GM10847 (cell line): ENCODE data around the gene MRPL48.

Experiments used
- POLR2A ChIP-seq: IDR thresholded peaks from 2 replicates; pipeline ENCODE4 v1.6.1; 2011; ENCODE audit not compliant: insufficient read length; ENCODE audit errors: extremely low read depth

Gene MRPL48

DNA sequence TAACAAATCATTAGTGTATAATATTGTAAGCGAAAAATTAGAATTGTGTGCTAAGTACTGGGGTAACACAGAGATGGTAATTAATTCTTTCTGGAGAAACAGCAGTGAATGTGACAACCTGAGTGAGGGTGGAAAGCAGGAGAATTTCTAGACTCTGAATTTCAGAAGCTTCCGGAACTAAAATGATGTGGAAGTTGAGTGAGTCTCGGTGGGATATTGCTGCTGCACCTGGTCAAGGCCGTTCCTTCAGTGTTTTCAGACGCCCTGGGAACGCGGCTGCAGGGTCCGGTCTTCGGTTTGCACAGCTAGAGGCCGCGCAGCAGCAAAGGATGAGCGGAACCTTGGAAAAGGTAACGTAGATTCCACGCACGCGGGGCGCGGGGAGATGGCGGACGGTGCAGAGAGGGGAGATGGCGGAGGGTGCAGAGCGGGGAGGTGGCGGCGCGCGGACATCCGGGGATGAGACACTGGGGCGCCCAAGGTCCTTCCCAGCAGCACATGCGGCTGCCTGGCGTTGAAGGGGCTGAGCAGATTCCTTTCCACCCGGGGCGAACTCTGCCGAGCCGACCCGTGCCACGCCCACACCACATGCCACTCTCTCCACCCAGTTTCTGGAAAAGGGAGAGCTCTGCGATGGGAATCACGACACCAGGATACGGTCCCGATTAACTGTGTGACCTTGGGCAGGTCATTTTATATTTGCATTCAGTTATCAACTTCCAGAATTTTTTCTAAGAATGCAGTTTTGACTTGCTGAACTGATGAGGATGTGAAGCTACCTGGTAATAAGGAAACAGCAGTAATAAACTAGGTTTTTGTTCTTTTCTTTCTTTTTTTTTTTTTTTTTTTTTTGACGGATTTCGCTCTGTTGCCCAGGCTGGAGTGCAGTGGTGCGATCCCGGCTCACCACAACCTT, at the start of gene MRPL48:
Gene MRPL48 (plus strand): TSS at position 232 of the 916 bp plus-strand sequence. CDS start 98 bp downstream, at position 330.
- TF ChIP-seq POLR2A, result peak; percentile 61

DNA sequence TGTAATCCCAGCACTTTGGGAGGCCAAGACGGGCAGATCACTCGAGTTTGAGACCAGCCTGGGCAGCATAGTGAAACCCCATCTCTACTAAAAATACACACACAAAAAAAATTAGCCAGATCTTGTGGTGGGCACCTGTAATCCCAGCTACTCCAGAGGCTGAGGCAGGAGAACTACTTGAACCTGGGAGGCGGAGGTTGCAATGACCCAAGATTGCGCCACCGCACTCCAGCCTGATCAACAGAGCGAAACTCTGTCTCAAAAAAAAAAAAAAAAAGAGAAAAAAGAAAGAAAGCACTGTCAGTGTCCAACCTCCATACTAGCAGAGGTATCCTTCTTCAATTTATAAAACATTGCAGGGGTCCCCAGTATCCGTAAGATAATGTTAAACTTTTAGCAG, 44.6 kb upstream of the MRPL48 start:
- TF ChIP-seq POLR2A, result no peak

GRCh38 chr11:73746701-73747100, 41.0 kb upstream of the MRPL48 start:
- TF ChIP-seq POLR2A, result no peak

- no peak for TF ChIP-seq POLR2A
Measured at GRCh38 chr11:73747762-73748161, 39.9 kb upstream of the MRPL48 start.

GRCh38 chr11:73748300-73748699, 39.4 kb upstream of the MRPL48 start:
- TF ChIP-seq POLR2A, result no peak

DNA sequence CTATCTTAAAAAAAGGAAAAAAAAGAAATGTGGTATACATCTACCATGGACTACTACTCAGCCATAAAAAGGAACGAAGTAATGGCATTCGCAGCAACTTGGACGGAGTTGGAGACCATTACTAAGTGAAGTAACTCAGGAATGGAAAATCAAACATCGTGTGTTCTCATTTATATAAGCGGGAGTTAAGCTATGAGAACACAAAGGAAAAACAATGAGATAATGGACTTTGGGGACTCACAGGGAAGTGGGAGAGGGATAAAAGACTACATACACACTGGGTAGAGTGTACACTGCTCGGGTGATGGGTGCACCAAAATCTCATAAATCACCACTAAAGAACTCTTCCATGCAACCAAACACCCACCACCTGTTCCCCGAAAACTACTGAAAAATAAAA, 38.6 kb upstream of the MRPL48 start:
- TF ChIP-seq POLR2A, result no peak

DNA sequence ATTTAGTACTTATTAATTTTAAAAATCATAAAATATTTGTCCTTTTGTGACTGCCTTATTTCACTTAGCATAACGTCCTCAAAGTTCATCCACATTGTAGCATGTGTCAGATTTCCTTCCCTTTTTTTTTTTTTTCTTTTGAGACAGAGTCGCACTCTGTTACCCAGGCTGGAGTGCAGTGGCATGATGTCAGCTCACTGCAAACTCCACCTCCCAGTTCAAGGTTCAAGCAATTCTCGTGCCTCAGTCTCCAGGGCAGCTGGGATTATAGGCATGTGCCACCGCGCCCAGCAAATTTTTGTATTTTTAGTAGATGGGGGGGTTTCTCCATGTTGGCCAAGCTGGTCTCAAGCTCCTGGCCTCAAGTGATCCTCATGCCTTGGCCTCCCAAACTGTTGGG, 37.4 kb upstream of the MRPL48 start:
- no peak for TF ChIP-seq POLR2A

GRCh38 chr11:73752216-73752867, 35.3 kb upstream of the MRPL48 start:
- TF ChIP-seq POLR2A, result no peak

DNA sequence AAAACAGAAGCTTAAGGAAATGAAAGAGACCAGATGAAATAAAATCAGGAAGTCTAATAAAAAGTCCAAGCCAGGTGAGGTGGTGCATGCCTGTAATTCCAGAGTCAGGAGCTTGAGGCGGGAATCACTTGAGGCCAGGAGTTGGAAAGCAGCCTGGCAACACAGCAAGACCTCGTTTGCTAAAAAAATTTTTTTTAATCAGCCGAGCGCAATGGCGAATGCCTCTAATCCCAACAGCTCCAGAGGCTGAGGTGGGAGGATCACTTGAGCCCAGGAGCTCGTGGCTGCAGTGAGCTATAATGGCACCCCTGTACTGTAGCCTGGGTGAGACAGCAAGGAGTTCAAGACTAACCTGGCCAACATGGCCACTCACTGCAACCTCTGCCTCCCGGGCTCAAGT, 34.8 kb upstream of the MRPL48 start:
- TF ChIP-seq POLR2A, result no peak

DNA sequence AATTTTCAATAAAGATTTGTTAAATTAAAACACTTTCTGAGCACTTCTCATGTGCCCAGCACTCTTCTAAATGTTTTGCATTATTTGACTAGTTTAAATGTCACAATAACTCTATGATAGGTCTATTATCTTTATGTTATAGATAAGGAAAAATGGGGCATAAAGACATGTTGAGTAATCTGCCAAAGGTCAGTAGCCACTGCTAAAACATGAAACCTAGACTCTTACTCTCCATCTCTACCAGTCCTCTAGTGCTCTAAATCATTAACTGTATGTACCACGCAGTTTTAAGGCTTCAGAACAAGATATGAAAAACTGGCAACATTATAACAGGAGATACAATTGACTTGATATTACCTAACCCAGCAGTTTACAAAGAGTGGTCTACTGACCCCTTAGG, 33.7 kb upstream of the MRPL48 start:
- TF ChIP-seq POLR2A, result no peak

- no peak for TF ChIP-seq POLR2A
Measured at GRCh38 chr11:73755670-73756069, 32.0 kb upstream of the MRPL48 start.

DNA sequence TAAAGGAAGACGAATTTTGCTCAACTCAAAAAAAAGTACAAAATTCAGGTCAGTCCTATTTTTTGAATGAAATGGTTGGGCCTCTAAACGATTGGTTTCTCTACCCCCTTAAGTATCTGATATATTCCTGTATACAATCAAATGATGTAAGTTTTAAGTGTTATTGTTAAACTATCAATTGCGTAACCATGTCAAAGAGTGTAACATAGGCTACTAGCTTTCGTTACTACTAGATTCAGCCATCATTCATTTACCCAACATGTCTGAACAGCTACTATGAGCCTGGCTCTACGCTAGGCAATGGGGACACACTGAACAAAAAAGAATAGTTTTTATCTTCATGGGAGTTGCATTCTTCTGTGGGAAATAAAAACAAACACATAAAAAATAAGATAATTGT, 30.1 kb upstream of the MRPL48 start:
- TF ChIP-seq POLR2A, result no peak

DNA sequence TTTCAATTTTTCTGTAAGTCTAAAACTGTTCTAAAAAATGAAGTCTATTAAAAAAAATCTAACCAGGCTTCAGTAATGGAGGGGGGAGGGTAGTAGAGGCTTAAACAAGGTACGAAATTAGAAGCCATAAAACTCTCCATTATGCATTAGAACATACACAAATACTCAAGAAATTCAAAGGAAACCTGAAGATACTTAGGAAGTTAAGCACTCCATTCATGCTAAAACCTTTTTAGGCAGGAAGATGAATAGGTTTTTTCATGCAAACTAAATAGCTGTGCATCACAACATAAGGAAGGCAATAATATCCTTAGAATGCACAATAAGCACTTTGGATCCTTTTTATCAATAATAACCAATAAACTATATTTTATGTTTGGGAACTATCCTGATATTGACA, 29.2 kb upstream of the MRPL48 start:
- no peak for TF ChIP-seq POLR2A

- no peak for TF ChIP-seq POLR2A
Measured at GRCh38 chr11:73759610-73760134, 28.0 kb upstream of the MRPL48 start.

DNA sequence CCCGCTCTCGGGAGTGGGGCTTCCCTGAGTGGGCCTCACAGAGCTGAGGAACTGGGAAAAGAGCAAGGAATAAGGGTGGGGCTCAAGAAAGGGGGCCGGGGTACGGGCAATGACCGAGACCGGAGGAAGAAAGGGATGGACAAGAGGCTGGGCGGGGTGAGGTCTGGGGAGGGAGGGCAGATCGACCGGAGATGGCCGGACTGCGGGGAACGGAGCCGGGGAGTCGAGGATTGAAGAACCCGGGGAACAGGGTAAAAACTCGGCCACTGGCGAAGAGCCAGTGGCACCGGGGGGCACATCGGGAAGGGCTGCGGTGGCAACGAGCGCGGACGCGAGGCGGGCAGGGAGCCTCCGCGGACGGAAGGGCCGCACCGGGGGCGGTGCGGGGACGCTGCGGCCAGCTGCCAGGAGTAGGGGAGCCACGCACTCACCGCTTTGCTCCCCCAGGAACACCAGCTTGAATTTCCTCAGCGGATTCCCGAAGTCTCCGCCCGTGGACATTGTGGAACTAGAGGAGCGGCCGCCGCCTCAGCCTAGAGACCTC, 27.5 kb upstream of the MRPL48 start:
- TF ChIP-seq POLR2A, result no peak
